Lower leg skin (tissue), 4 donors: ENCODE results near the gene DHX32. TPM values are rescaled to one million over a fixed set of nuclear protein-coding genes. Genes with fewer than 3 reads are reported as not detected.
A peak's percentile ranks its signal among the peaks of the same experiment; 100 is the strongest.
"Not testable (repeated sequence)": the region's sequence is repeated elsewhere in the genome, so short reads cannot be mapped to it uniquely, and the experiment has no call there.

ENCODE experiments used
- DNase-seq, 2 donors: peaks; one replicate each; pipeline ENCODE4 v3.0.0-alpha.2; 2019; ENCODE audit warnings: low spot score in 2 of 2
- H3K4me3 ChIP-seq: fragments of 200-600 bp; sonication (generic); 2 replicates; pipeline ENCODE4 v1.5.1; 2017; ENCODE audit warnings: mild to moderate bottlenecking, low read depth; ENCODE audit not compliant: poor library complexity, severe bottlenecking
- WGBS, 2 donors: methylation state at CpG; one replicate each; pipeline ENCODE4 v1.1.5; 2018; 5-methylcytosine and 5-hydroxymethylcytosine counted together
- intact Hi-C: fragments of 100-400 bp; cut with DNase I; formaldehyde crosslinking; loops from one replicate; pipeline ENCODE4 v1.15.0; 2023; ENCODE audit warnings: low total_unique reads
- total RNA-seq, 4 donors: library from RNA; depleted of rRNA; stranded (reverse); fragments of >200 nt; gene quantifications; one replicate each; pipeline ENCODE4 v1.1.0, GENCODE V29; 2016

DHX32 gene
- total RNA-seq, 4 donors from 2014 or later = 43.4 to 68.2 (median 55.5) TPM

DNA sequence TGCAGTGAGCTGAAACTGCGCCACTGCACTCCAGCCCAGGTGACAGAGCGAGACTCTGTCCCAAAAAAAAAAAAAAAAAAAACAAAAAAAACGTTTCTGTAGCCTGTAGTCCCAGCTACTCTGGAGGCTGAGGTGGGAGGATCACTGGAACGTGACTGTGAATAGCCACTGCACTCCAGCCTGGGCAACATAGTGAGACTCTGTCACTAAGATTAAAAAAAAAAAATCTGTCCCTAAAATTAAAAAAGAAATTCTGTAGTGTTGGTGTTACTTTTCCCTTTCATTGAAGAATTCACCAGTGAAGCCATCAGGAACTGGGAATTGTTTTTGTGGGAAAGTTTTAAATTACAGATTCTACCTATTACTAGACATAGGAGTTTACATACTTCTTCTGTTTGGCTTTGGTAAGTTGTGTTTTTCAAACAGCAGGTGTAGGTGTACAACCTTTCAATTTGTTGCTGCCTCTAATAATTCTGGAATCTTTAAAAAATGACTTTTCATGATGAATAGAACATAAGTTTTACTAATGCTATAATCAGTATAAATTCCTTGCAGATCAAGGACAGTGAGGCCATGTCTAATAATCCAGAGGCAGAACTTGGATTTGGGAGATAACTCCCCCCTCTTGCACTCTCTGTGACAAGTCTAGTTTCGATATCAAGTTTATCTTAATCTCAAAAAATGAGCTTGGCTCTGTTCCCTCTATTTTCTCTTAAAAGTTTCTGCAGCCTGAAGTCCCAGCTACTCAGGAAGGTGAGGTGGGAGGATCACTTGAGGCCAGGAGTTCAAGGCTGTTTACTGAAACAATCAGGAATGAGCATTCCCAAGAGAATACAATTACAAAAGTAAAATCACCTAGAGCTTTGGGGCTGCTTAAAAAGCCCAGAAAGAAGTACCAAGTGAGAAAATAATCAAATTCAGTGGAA lies 24.2 kb upstream of the DHX32 start:
- H3K4me3 ChIP-seq, DNase-seq, intact Hi-C loops: not testable (repeated sequence)
- 68 to 69% methylated on average over 5 of the region's 5 CpGs for WGBS, 2 donors

DNA sequence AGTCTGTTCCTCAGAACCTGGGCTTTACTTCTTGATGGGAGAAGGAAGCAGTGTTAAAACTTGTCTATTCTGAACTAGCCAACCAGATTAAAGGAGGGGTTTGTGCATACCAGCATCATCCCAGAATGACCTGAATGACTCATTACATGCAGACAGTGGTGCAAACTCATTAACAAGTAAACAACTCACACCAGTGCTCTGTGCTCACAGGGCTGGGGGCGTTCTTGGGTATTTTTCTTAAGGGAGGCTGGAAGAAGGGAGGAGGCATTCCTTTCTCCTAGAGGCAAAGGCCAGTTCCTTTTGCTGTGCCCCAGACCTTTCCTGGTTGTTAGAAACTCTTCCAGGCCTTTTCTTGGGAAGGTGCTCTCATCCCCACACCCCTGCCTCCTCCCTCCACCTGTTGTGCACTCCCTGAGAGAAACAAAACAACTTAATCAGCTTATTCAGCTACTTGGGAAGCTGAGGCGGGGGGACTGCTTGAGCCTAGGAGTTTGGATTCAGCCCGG lies 22.1 kb upstream of the DHX32 start:
- 49 to 60% methylated on average over 3 of the region's 3 CpGs for WGBS, 2 donors
- DNase-seq, intact Hi-C loops, H3K4me3 ChIP-seq: not testable (repeated sequence)

DNA sequence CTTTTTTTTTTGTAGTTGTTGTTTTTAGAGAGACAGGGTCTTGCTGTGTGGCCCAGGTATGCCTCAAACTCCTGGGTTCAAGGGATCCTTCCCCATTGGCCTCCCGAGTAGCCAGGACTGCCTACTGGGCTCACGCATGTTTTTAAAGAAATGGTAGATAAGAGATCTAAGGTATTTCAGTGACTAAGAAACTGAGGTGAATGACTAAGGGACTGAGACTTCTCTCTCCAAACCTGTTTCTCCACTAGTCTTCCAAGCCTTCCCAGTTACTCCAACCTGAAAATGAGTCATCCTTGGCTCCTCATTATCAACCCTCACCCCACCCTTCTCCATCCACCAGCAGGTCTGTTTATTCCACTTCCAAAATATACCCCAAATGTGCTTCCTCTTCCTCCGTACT lies 19.9 kb upstream of the DHX32 start:
- intact Hi-C loops, H3K4me3 ChIP-seq, DNase-seq: not testable (repeated sequence)
- WGBS, 2 donors = 49 to 55% methylated on average over 3 of the region's 3 CpGs

DNA sequence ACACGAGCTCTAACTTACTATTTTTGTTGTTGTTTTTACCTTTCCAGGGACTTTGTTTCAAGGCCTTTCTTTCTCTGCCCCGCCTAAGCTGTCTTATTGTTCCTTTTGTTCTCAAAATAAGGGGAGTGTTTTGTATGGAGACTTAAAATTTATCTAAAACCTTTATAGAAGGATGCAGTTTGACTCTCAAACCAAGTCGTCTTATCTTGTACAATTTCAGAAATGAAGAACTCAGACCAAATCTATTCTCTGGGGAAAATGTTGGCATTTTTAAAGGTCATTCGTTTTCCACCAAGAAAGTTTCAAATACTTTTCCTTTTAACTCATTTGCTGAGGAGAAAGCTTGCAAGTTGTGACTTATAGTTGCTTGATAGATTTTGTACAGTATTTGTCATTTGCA lies 16.2 kb upstream of the DHX32 start:
- H3K4me3 ChIP-seq, DNase-seq, intact Hi-C loops: not testable (repeated sequence)
- 30 to 35% methylated on average over 4 of the region's 4 CpGs for WGBS, 2 donors

DNA sequence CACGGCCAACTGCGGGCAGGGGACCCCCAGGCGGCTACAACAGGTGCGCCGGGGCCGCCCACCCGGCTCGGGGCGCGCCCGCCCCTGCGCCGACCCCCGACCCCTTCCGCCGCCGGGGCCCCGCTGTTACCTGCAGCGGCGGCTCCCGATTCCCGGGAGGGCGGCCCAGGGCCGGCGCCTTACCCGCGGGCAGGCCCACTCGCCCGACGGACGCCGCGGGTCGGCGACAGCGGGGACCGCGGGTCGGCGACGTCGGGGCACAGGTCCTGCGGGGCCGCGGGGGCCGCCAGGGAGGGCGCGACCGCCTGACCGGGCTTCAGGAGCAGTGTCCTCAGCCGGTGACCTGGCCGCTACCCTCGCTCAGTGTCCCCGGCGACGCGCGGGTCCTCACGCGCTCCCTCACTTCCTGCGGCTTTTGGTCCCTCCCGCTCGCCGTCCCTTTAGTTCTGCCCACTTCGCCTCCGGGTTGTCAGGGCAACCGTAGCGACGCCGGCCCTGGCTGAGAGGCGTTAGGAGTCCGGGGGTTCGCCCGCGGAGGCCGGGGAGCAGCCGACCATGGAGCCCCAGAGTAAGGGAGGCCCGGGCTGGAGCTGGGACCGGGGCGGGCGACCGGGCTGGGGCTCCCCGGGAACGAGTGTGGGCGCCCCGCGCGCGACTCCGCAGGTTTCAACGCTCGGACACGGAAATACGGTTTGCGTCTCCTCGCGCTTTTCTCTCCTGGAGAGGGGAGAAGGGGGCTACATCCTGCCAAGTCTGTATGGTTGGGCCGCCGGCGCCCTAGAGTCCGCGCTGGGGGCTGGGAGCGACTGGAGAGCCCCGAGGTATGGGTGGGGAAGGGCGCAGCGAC lies 15.2 kb upstream of the DHX32 start, which contains the start of gene FANK1:
Gene FANK1 (plus strand): TSS at position 477 of the 847 bp plus-strand sequence. CDS start 79 bp downstream, at position 556.
- DNase-seq = peak; percentile 88 to 98
- WGBS, 2 donors = 47 to 48% methylated on average over 78 to 87 of the region's 106 CpGs
- intact Hi-C loops = not testable (repeated sequence)
- peak within 1 kb of the TSS; percentile 37 for H3K4me3 ChIP-seq

DNA sequence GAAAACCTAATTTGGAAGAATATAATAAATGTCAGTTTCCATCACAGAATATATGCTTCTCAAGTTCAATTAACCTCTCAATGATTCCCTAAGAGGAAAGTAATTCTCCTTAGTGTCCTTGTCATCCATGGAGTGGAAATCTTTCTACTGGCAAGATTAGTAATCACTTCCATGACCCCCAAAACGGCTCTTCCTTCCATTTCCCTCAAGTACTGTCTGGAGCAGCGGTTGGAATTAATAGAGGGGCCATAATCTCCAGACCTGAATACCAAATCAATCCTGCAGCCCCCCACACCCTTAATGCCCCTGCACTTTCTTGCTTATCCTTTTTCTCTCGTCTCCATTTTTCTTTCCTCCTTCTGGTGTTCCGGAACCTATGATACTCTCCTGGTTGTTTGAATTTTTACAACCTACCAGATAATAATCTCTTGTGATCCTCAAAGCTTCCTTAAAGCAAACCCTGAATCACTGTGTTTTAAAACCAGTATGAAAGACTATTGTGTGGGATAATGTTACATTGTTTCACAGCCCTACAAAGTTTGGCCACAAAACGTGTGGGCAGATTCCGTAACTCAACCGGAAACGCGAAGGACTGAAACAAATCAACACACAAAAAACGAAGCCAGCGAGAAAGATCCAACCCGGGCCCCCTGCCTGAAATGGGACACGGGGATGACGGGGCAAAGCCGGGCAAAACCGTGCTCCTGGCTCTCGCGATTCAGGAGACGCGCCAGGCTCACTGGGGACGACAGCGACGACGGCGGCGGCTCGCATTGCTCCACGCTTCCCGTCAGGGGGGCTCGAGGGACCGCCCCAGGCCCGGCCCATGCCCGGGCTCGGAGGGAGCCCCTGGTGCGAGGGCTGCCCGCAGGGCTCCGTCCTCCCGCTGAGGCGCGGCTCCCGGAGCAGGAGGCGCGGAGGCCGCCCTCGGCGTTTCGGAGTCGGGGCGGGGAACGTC lies 14.3 kb upstream of the DHX32 start:
- 32 to 33% methylated on average over 48 to 50 of the region's 50 CpGs for whole genome bisulfite sequencing, 2 donors
- peak overlapping the region; percentile 37 for H3K4me3 ChIP-seq
- peak; percentile 42 to 94 for DNase-seq
- intact Hi-C loops = not testable (repeated sequence)

DNA sequence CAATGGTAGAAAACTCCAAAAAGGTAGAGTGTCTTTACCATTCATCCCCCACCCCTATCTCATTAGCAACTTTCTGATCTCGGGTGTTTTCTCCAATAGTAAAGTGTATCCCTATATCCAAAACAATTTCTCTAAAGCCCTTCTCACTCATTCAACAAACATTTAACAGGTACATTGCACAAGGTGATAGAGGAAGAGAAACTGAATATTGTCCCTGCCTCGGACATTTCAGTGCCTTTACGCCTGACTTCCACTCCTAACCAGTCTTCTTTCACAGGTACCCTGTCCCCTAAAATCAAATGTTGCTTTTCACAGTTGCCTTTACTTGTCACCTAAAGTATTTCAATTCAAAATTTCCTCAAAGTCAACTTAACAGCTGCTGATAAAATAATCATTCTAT lies 13.1 kb upstream of the DHX32 start:
- intact Hi-C loops, H3K4me3 ChIP-seq, DNase-seq: not testable (repeated sequence)
- 67 to 77% methylated on average over 3 of the region's 3 CpGs for WGBS, 2 donors

DNA sequence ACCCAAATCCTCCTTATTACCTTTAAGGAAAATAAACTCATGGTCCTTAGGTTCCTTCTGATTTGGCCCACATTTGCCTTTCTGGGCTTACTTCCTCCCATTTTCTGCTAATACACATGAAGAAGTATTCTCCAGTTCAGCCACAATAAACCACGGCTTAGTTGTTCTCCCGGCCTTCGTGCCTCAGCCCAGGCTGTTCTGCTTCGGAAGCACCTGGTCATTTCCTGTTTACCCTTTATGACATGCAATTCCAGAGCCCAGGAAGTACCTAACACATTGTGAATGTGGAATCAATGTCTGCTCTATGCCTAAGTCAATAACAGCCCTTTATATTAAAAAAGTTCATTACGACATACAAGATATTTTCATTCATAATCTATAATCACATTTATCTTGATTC lies 11.3 kb upstream of the DHX32 start:
- DNase-seq, H3K4me3 ChIP-seq, intact Hi-C loops: not testable (repeated sequence)
- WGBS, 2 donors = 83 to 88% methylated on average over 5 of the region's 5 CpGs

DNA sequence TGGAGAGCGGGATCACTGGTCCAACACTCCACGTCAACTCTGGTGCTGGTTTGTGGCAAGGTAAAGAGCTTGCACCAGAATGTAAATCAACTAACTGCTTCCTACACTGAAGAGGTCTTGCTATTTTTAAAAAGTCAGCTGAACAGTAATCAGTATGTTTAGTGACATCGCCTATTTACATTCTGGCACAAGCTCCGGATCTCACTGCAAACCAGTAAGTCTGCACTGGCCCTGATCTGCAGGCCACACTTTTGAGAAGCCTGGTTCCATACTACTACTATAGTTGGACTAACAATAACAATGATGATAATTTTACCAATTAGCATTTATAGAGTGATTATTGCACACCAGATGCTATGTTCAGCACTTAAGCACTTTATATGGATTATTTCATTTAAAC lies 8.3 kb upstream of the DHX32 start:
- WGBS, 2 donors = 70 to 76% methylated on average over 4 of the region's 4 CpGs
- intact Hi-C loops, DNase-seq, H3K4me3 ChIP-seq: not testable (repeated sequence)
